SW 1271 (cell line): ENCODE data around the gene TTLL8.

Experiments used
- DNase-seq, 2 experiments: peaks; one replicate each; lab custom pipeline; 2025; lab: John Stamatoyannopoulos, UW

TTLL8 gene

GRCh38 chr22:50061824-50062355, 3.8 kb upstream of the TTLL8 start:
- DNase-seq: no peak

- DNase-seq: no peak
These were observed 3.2 kb upstream of the TTLL8 start for GRCh38 chr22:50061141-50061823.

GRCh38 chr22:50060441-50061140, 2.5 kb upstream of the TTLL8 start:
- no peak for DNase-seq

- DNase-seq: no peak
These were observed 1.8 kb upstream of the TTLL8 start for GRCh38 chr22:50059881-50060262.

GRCh38 chr22:50058906-50059880, 1.1 kb upstream of the TTLL8 start:
- peak in 1 of 2 experiments; percentile 4 for DNase-seq

- DNase-seq: no peak
These were observed 629 bp downstream of the TTLL8 start for GRCh38 chr22:50057278-50058060.

GRCh38 chr22:50056214-50056972, 1.7 kb downstream of the TTLL8 start:
- DNase-seq: no peak

GRCh38 chr22:50053861-50054260, 4.2 kb downstream of the TTLL8 start:
- no peak for DNase-seq

GRCh38 chr22:50051930-50052329, 6.2 kb downstream of the TTLL8 start:
- DNase-seq: no peak

- no peak for DNase-seq
These were observed 8.6 kb downstream of the TTLL8 start for GRCh38 chr22:50049299-50050195.

- DNase-seq: no peak
These were observed 9.3 kb downstream of the TTLL8 start for GRCh38 chr22:50048836-50049235.

GRCh38 chr22:50048061-50048765, 9.9 kb downstream of the TTLL8 start:
- DNase-seq: no peak

- DNase-seq: no peak
These were observed 10.8 kb downstream of the TTLL8 start for GRCh38 chr22:50047346-50047745.

GRCh38 chr22:50046481-50047245, 11.4 kb downstream of the TTLL8 start:
- DNase-seq: no peak

GRCh38 chr22:50046019-50046415, 12.1 kb downstream of the TTLL8 start:
- no peak for DNase-seq

- DNase-seq: no peak
These were observed 12.7 kb downstream of the TTLL8 start for GRCh38 chr22:50045211-50046018.

- no peak for DNase-seq
These were observed 13.5 kb downstream of the TTLL8 start for GRCh38 chr22:50044485-50045118.
